H9 (cell line): ENCODE results near the gene RHOB. TPM values are rescaled to one million over a fixed set of nuclear protein-coding genes. Genes with fewer than 3 reads are reported as not detected.
A peak's percentile ranks its signal among the peaks of the same experiment; 100 is the strongest.

Source experiments
- DNase-seq: peaks from one replicate; pipeline ENCODE4 v3.0.0-alpha.2; 2017
- H2AFZ ChIP-seq: one replicate; pipeline ENCODE4 v1.6.1; 2013; ENCODE audit warnings: mild to moderate bottlenecking, low read length, control low read depth, moderate library complexity
- H2AK5ac ChIP-seq: 2 replicates; pipeline ENCODE4 v1.6.1; 2013; ENCODE audit warnings: low read length, control low read depth, mixed read lengths; ENCODE audit not compliant: insufficient read length
- H2BK120ac ChIP-seq: one replicate; pipeline ENCODE4 v1.6.1; 2013; ENCODE audit warnings: low read depth, mild to moderate bottlenecking, low read length, control low read depth, inconsistent platforms; ENCODE audit not compliant: poor library complexity, severe bottlenecking
- H2BK12ac ChIP-seq: 2 replicates; pipeline ENCODE4 v1.6.1; 2013; ENCODE audit warnings: low read length, control low read depth, mixed read lengths, low read depth; ENCODE audit not compliant: insufficient read length
- H2BK15ac ChIP-seq: 2 replicates; pipeline ENCODE4 v1.6.1; 2013; ENCODE audit warnings: low read depth, low read length, control low read depth
- H2BK20ac ChIP-seq: one replicate; pipeline ENCODE4 v1.6.1; 2013; ENCODE audit warnings: low read depth, mild to moderate bottlenecking, low read length, control low read depth, inconsistent platforms; ENCODE audit not compliant: poor library complexity, severe bottlenecking
- H2BK5ac ChIP-seq: 2 replicates; pipeline ENCODE4 v1.6.1; 2013; ENCODE audit warnings: low read length, control low read depth, mixed read lengths; ENCODE audit not compliant: insufficient read length
- H3K14ac ChIP-seq: 2 replicates; pipeline ENCODE4 v1.6.1; 2013; ENCODE audit warnings: low read length, control low read depth; ENCODE audit not compliant: insufficient read depth
- H3K18ac ChIP-seq: 2 replicates; pipeline ENCODE4 v1.6.1; 2013; ENCODE audit warnings: low read depth, mild to moderate bottlenecking, mixed read lengths, low read length, control low read depth; ENCODE audit not compliant: insufficient read length
- H3K23ac ChIP-seq: 2 replicates; pipeline ENCODE4 v1.6.1; 2013; ENCODE audit warnings: low read length, control low read depth, mixed read lengths, low read depth; ENCODE audit not compliant: insufficient read length
- H3K23me2 ChIP-seq: 2 replicates; pipeline ENCODE4 v1.6.1; 2013; ENCODE audit warnings: low read depth, mild to moderate bottlenecking, mixed read lengths, low read length, control low read depth; ENCODE audit not compliant: insufficient read length, poor library complexity, severe bottlenecking
- H3K27ac ChIP-seq: 2 replicates; pipeline ENCODE4 v1.5.1; 2013; ENCODE audit warnings: low read length, control low read depth, mixed read lengths, low read depth; ENCODE audit not compliant: insufficient read length
- H3K27me3 ChIP-seq: 2 replicates; pipeline ENCODE4 v1.6.1; 2013; ENCODE audit warnings: low read length, control low read depth, inconsistent platforms; ENCODE audit not compliant: insufficient read depth
- H3K4ac ChIP-seq: 2 replicates; pipeline ENCODE4 v1.6.1; 2013; ENCODE audit warnings: low read depth, mild to moderate bottlenecking, control low read depth, inconsistent platforms, low read length, moderate library complexity
- H3K4me1 ChIP-seq: 2 replicates; pipeline ENCODE4 v1.6.1; 2013; ENCODE audit warnings: low read length, control low read depth, inconsistent platforms; ENCODE audit not compliant: insufficient read depth
- H3K4me2 ChIP-seq: 2 replicates; pipeline ENCODE4 v1.6.1; 2013; ENCODE audit warnings: low read length, control low read depth, mixed read lengths; ENCODE audit not compliant: insufficient read length, insufficient read depth
- H3K56ac ChIP-seq: 2 replicates; pipeline ENCODE4 v1.6.1; 2013; ENCODE audit warnings: low read depth, mild to moderate bottlenecking, mixed read lengths, low read length, control low read depth; ENCODE audit not compliant: insufficient read length
- H3K79me1 ChIP-seq: 2 replicates; pipeline ENCODE4 v1.6.1; 2013; ENCODE audit warnings: low read depth, mild to moderate bottlenecking, moderate library complexity, low read length, control low read depth, inconsistent platforms; ENCODE audit not compliant: insufficient read depth, poor library complexity, severe bottlenecking
- H3K79me2 ChIP-seq: 2 replicates; pipeline ENCODE4 v1.6.1; 2013; ENCODE audit warnings: low read length, control low read depth, inconsistent platforms; ENCODE audit not compliant: insufficient read depth
- H3K9ac ChIP-seq: 2 replicates; pipeline ENCODE4 v1.6.1; 2013; ENCODE audit warnings: low read length, control low read depth, mixed read lengths; ENCODE audit not compliant: insufficient read length; ENCODE audit errors: extremely low read depth
- H3K9me3 ChIP-seq: one replicate; pipeline ENCODE4 v1.6.1; 2013; ENCODE audit warnings: low read depth, low read length, inconsistent platforms; ENCODE audit not compliant: control insufficient read depth
- H3T11ph ChIP-seq: one replicate; pipeline ENCODE4 v1.6.1; 2013; ENCODE audit warnings: mild to moderate bottlenecking, low read length, control low read depth, inconsistent platforms
- H4K20me1 ChIP-seq: one replicate; pipeline ENCODE4 v1.6.1; 2013; ENCODE audit not compliant: control insufficient read depth, insufficient read length, insufficient read depth
- H4K5ac ChIP-seq: 2 replicates; pipeline ENCODE4 v1.6.1; 2013; ENCODE audit warnings: low read depth, mild to moderate bottlenecking, mixed read lengths, low read length, control low read depth; ENCODE audit not compliant: insufficient read length
- H4K8ac ChIP-seq: replicated peaks from 2 replicates; pipeline ENCODE4 v1.6.1; 2013; ENCODE audit warnings: low read length, control low read depth, mixed read lengths, low read depth; ENCODE audit not compliant: insufficient read length
- H4K91ac ChIP-seq: 2 replicates; pipeline ENCODE4 v1.6.1; 2013; ENCODE audit warnings: low read depth, mild to moderate bottlenecking, moderate library complexity, mixed read lengths, low read length, control low read depth; ENCODE audit not compliant: insufficient read length
- H3K27ac Mint-ChIP-seq, 3 experiments: 2 replicates in 2 of 3; 3 replicates in 1 of 3; pipeline ENCODE4 v1.8.0; 2020 to 2021; ENCODE audit warnings: mixed read lengths in 3 of 3, mild to moderate bottlenecking in 1 of 3, moderate library complexity in 1 of 3
- H3K27me3 Mint-ChIP-seq: 2 replicates; pipeline ENCODE4 v1.8.0; 2021; ENCODE audit warnings: low read depth, mild to moderate bottlenecking, moderate library complexity, mixed read lengths
- H3K36me3 Mint-ChIP-seq, 3 experiments: 2 replicates in 2 of 3; 3 replicates in 1 of 3; pipeline ENCODE4 v1.8.0; 2020 to 2021; ENCODE audit warnings: low read depth in 3 of 3, mixed read lengths in 3 of 3; ENCODE audit not compliant: insufficient read depth in 1 of 3
- H3K4me1 Mint-ChIP-seq, 2 experiments: 2 replicates each; pipeline ENCODE4 v1.8.0; 2020; ENCODE audit warnings: mixed read lengths in 2 of 2
- H3K4me3 Mint-ChIP-seq, 2 experiments: 2 replicates in 1 of 2; 3 replicates in 1 of 2; pipeline ENCODE4 v1.8.0; 2020 to 2021; ENCODE audit warnings: mild to moderate bottlenecking in 2 of 2, mixed read lengths in 2 of 2, moderate library complexity in 1 of 2
- H3K9me3 Mint-ChIP-seq, 2 experiments: 2 replicates in 1 of 2; 3 replicates in 1 of 2; pipeline ENCODE4 v1.8.0; 2020; ENCODE audit warnings: mild to moderate bottlenecking in 2 of 2, mixed read lengths in 2 of 2, moderate library complexity in 1 of 2
- CTCF ChIP-seq: fragments of 200-600 bp; sonication (generic); conservative IDR thresholded peaks from 3 replicates; pipeline ENCODE4 v1.8.0; 2021; ENCODE audit warnings: antibody characterized with exemption, mild to moderate bottlenecking
- WGBS: extraction: QIAGEN DNeasy Blood & Tissue Kit; methylation state at CpG from one replicate; pipeline ENCODE4 v1.1.7; 2013; ENCODE audit warnings: missing lambda C conversion rate, low lambda C conversion rate, mixed read lengths; ENCODE audit not compliant: insufficient read length; ENCODE audit errors: extremely low coverage; 5-methylcytosine and 5-hydroxymethylcytosine counted together
- total RNA-seq: library from RNA; stranded (reverse); gene quantifications from 2 replicates; pipeline ENCODE4 v1.2.1, GENCODE V29; 2021

The RHOB gene
- total RNA-seq, 1 experiment from 2014 or later = 10.3 TPM

DNA sequence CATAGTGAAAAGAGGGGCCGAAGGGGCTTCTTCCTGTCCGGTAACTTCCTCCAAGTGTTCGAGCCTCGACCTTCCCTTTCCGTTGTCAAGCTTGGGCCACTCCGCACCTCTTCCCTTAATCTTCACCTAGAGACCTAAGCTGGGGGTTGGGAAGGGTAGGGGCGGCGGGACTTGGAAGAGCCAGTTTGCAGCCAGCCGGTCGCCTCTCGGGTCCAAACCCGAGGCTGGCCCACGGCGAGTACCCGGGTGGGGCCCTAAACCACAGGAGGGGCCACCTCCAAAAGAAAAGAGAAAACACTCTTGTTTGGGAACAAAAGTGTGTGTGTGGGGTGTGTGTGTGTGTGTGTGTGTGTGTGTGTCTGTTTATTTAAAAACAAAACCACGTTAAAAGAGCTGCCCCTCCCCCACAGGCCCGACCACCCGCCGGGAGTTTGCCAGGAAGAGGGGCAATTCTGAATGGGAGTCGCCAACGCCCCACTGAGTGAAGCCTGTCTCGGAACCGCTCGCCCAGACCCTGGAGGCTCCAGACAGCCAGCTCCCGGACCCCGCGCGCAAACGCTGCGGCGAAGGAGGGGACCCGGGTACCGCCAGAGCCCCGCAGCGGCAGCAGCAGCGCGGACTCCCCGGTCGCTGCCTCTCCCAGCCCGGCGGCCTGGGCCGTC is 488 bp upstream of the RHOB start:
- Histone ChIP-seq H3K4ac (no peak overlapping the region), H3K27me3 (peaks cover 13% of the 10 kb centered on the region; the same call in 1 of the 2 replicates), H4K8ac (no peak overlapping the region), H4K20me1 (no peaks in the 10 kb centered on the region), H2BK5ac (no peak overlapping the region), H4K5ac (no peak overlapping the region), H3K4me1 (peaks cover 3% of the 10 kb centered on the region; the same call in 1 of the 2 replicates), H2BK120ac (no peak overlapping the region), H3K14ac (no peak overlapping the region), H3K18ac (peak overlapping the region; percentile 15), H4K91ac (no peak overlapping the region), H3T11ph (no peak overlapping the region), H2AK5ac (no peak overlapping the region), H3K56ac (no peak overlapping the region), H3K4me2 (peak overlapping the region; percentile 17), H3K79me1 (no peaks in the 10 kb centered on the region), H2BK15ac (no peak overlapping the region), H2BK12ac (no peak overlapping the region), H3K23ac (no peak overlapping the region), H3K9me3 (no peaks in the 10 kb centered on the region), H3K9ac (no peak overlapping the region), H2AFZ (no peak overlapping the region), H2BK20ac (no peak overlapping the region), H3K23me2 (peaks cover 9% of the 10 kb centered on the region), H3K79me2 (no peaks in the 10 kb centered on the region), H3K27ac (no peak overlapping the region)
- TF ChIP-seq CTCF = no peak
- no peaks in the 10 kb centered on the region; a peak in 1 of 5 replicates for H3K9me3 Mint-ChIP-seq
- no peak for DNase-seq
- whole genome bisulfite sequencing = no CpG with 5 or more reads among the region's 42 CpGs
- peaks cover 57% of the 10 kb centered on the region for H3K27me3 Mint-ChIP-seq
- 0 out of 7 replicates have a peak overlapping the region, but pooled peaks of 1 of the 3 experiments have one; percentile 76 for H3K27ac Mint-ChIP-seq
- H3K36me3 Mint-ChIP-seq = no peaks in the 10 kb centered on the region
- peak overlapping the region; percentile 60 to 79 for H3K4me3 Mint-ChIP-seq
- peaks cover 39 to 57% of the 10 kb centered on the region in 2 experiments for H3K4me1 Mint-ChIP-seq
